Large intestine (tissue), 3 donors: ENCODE results near the gene SRXN1. TPM values are rescaled to one million over a fixed set of nuclear protein-coding genes. Genes with fewer than 3 reads are reported as not detected.

ENCODE experiments used
- DNase-seq, 2 donors: peaks; one replicate each; pipeline versions ENCODE4 v3.0.0 to v3.0.0-alpha.2; 2013
- H3K27ac ChIP-seq: one replicate; pipeline ENCODE4 v1.5.1; 2013; ENCODE audit warnings: low read length
- H3K27me3 ChIP-seq: 2 replicates; pipeline ENCODE4 v1.6.1; 2013; ENCODE audit warnings: low read length; ENCODE audit not compliant: control insufficient read depth, insufficient read depth
- H3K36me3 ChIP-seq: 2 replicates; pipeline ENCODE4 v1.6.1; 2013; ENCODE audit warnings: low read length; ENCODE audit not compliant: control insufficient read depth, insufficient read depth
- H3K4me1 ChIP-seq: one replicate; pipeline ENCODE4 v1.6.1; 2013; ENCODE audit warnings: low read length; ENCODE audit not compliant: control insufficient read depth, insufficient read depth
- H3K4me3 ChIP-seq: one replicate; pipeline ENCODE4 v1.5.1; 2013; ENCODE audit warnings: low read length
- H3K9me3 ChIP-seq: one replicate; pipeline ENCODE4 v1.6.1; 2013; ENCODE audit warnings: mild to moderate bottlenecking, low read depth, low read length, moderate library complexity; ENCODE audit not compliant: control insufficient read depth
- WGBS: methylation state at CpG from one replicate; pipeline ENCODE4 v1.1.5; 2013; ENCODE audit warnings: low lambda C conversion rate; ENCODE audit not compliant: insufficient coverage; 5-methylcytosine and 5-hydroxymethylcytosine counted together
- polyA plus RNA-seq: library from polyadenylated mRNA; unstranded; fragments of 120-200 nt; gene quantifications from one replicate; pipeline ENCODE4 v1.2.1, GENCODE V29; 2013

Gene SRXN1
- polyA plus RNA-seq, 1 donor, result 18.0 TPM

- WGBS, result no CpG with 5 or more reads among the region's 2 CpGs
- H3K27me3 ChIP-seq, result peaks cover 62% of the 10 kb centered on the region
- peaks cover 9% of the 10 kb centered on the region for H3K4me1 ChIP-seq
- H3K9me3 ChIP-seq, result no peaks in the 10 kb centered on the region
- no peak for DNase-seq
- no peak overlapping the region for H3K4me3 ChIP-seq
- no peaks in the 10 kb centered on the region for H3K36me3 ChIP-seq
- no peak overlapping the region for H3K27ac ChIP-seq
Observed at GRCh38 chr20:658202-658601, 5.2 kb upstream of the SRXN1 start.

- no peak for DNase-seq
- Histone ChIP-seq H3K9me3 (no peaks in the 10 kb centered on the region), H3K36me3 (peaks cover under 1% of the 10 kb centered on the region), H3K4me3 (no peak overlapping the region), H3K4me1 (peaks cover 18% of the 10 kb centered on the region), H3K27me3 (peaks cover 40% of the 10 kb centered on the region), H3K27ac (no peak overlapping the region)
- WGBS, result 100% methylated on average over 1 of the region's 11 CpGs
Observed at GRCh38 chr20:655726-656624, 3.0 kb upstream of the SRXN1 start.

GRCh38 chr20:654417-654750 lies 1.4 kb upstream of the SRXN1 start:
- H3K27me3 ChIP-seq, result peaks cover 27% of the 10 kb centered on the region
- no peak for DNase-seq
- 80% methylated on average over 1 of the region's 3 CpGs for WGBS
- H3K9me3 ChIP-seq, result no peaks in the 10 kb centered on the region
- H3K36me3 ChIP-seq, result peaks cover 8% of the 10 kb centered on the region
- peaks cover 18% of the 10 kb centered on the region for H3K4me1 ChIP-seq
- no peak overlapping the region for H3K4me3 ChIP-seq
- no peak overlapping the region for H3K27ac ChIP-seq

DNA sequence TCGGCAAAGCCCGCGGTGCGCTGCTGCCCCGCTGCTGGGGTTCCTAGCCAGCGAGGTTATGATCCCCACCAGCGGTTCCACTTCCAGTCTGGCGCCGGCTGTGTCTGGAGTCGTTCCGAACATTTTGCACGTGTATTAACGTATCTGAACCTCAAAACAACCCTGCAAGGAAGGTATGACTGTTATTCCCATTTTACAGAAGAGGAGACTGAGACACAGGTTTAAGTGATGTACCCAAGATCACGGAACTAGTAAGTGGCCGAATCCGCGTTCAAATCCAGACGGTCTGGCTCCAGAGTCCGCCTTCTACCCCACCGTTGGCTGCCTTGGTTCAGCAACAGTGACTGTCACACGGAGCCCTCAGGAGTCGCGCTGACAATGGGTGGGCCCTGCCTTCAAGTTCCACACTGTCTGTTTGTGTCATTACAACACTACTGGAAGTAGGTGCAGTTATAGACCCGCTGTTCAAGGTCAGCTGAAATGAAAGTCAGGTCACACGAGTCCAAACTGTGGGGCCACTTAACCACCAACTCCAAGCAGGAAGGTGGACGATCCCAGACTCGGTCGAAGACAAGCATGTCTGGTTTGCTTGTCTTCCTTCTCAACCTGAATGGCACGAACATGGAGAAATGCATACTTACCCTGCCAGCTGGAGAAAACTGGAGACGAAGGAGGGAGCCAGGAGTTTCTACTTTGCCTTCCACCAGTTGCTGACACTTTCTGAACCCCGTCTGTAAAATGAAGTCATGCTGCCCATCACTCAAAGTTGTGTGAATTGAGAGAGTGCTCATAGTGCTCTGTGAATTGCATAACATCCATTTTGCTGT lies 803 bp upstream of the SRXN1 start:
- Histone ChIP-seq H3K27me3 (peaks cover 23% of the 10 kb centered on the region), H3K4me1 (peaks cover 18% of the 10 kb centered on the region), H3K36me3 (peaks cover 11% of the 10 kb centered on the region), H3K27ac (peak overlapping the region; percentile 35), H3K4me3 (peak overlapping the region; percentile 61), H3K9me3 (no peaks in the 10 kb centered on the region)
- peak; percentile 42 to 75 for DNase-seq
- WGBS, result no CpG with 5 or more reads among the region's 31 CpGs

- Histone ChIP-seq H3K27me3 (peaks cover 12% of the 10 kb centered on the region), H3K9me3 (no peaks in the 10 kb centered on the region), H3K4me1 (peaks cover 18% of the 10 kb centered on the region), H3K27ac (peak overlapping the region; percentile 61), H3K36me3 (peaks cover 22% of the 10 kb centered on the region), H3K4me3 (peak overlapping the region; percentile 58)
- no peak for DNase-seq
- WGBS, result no CpG with 5 or more reads among the region's 36 CpGs
Observed at GRCh38 chr20:652615-653109, 338 bp downstream of the SRXN1 start.

- DNase-seq, result peak; percentile 53 to 84
- 90% methylated on average over 2 of the region's 20 CpGs for WGBS
- Histone ChIP-seq H3K27ac (peak overlapping the region; percentile 61), H3K36me3 (peaks cover 29% of the 10 kb centered on the region), H3K27me3 (peaks cover 11% of the 10 kb centered on the region), H3K9me3 (no peaks in the 10 kb centered on the region), H3K4me1 (peaks cover 18% of the 10 kb centered on the region), H3K4me3 (peak overlapping the region; percentile 58)
Observed at GRCh38 chr20:651713-652614, 1.0 kb downstream of the SRXN1 start.

GRCh38 chr20:650954-651353 lies 2.0 kb downstream of the SRXN1 start:
- H3K27ac ChIP-seq, result no peak overlapping the region
- no peak for DNase-seq
- H3K4me1 ChIP-seq, result peaks cover 20% of the 10 kb centered on the region
- H3K9me3 ChIP-seq, result no peaks in the 10 kb centered on the region
- H3K4me3 ChIP-seq, result no peak overlapping the region
- H3K27me3 ChIP-seq, result peaks cover 2% of the 10 kb centered on the region
- 82% methylated on average over 2 of the region's 5 CpGs for WGBS
- peaks cover 32% of the 10 kb centered on the region for H3K36me3 ChIP-seq

DNA sequence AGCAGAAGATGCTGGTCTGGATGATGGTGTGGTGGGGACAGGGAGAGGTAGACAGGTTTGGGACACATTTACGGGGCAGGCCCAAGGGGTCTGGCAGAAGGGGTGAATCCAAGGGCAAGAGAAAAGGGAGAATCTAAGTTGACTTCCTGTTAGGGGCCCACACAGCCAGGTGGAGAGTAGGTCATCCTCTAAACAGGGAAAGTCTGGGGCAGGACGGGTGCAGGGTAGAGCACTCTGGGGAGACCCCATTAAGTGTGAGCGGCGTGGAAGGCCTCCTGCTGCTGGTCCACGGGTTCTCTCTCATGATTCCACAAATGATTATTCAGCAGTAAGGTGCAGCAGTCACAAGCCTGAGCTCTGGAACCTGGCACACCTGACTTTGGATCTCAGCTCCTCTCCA lies 2.7 kb downstream of the SRXN1 start:
- H3K36me3 ChIP-seq, result peaks cover 32% of the 10 kb centered on the region
- no peak for DNase-seq
- WGBS, result no CpG with 5 or more reads among the region's 5 CpGs
- no peaks in the 10 kb centered on the region for H3K27me3 ChIP-seq
- no peaks in the 10 kb centered on the region for H3K9me3 ChIP-seq
- no peak overlapping the region for H3K27ac ChIP-seq
- no peak overlapping the region for H3K4me3 ChIP-seq
- H3K4me1 ChIP-seq, result peaks cover 24% of the 10 kb centered on the region

DNA sequence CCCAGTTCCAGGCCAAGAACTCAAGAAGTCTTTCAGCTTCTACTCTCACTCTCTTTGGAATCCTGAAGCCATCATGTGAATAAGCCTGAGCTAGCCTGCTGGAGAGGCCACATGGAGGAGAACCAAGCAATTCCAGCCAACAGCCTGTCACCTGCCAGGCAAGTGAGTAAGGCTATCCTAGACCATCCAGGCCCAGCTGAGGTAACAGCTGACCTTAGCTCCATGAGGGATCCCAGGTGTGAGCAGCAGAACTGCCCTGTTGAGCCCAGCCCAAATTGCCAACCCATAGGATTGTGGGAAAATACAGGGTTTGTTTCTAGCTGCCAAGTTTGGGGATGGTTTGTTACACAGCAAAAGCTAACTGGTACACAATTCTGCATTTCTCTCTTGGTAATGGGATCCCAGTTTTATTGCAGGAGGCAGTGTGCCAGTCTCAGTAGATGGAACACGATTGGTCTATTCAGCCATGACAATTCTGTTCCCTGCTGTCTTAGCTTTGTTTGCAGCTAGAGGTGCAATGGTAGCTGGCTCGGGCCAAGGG lies 5.5 kb downstream of the SRXN1 start:
- 100% methylated on average over 1 of the region's 2 CpGs for WGBS
- Histone ChIP-seq H3K4me1 (peaks cover 12% of the 10 kb centered on the region), H3K36me3 (peaks cover 32% of the 10 kb centered on the region), H3K9me3 (no peaks in the 10 kb centered on the region), H3K4me3 (no peak overlapping the region), H3K27me3 (peaks cover 4% of the 10 kb centered on the region), H3K27ac (no peak overlapping the region)
- DNase-seq, result no peak
